ENCODE data around the gene NIFK. TPM values are rescaled to one million over a fixed set of nuclear protein-coding genes. Genes with fewer than 3 reads are reported as not detected.

Gene NIFK
- 10 to 100 TPM; 47.3 to 71.9 (median 56.3) TPM for polyA plus RNA-seq (ENCODE audit: insufficient read length in 10 of 10)
- long read RNA-seq, donor 1, transcript NIFK-201 (7 exons, 1,734 nt) = major isoform, 22 of 24 reads
- long read RNA-seq, donor 1, partial matches to known transcripts = 0 of 24 reads
- long read RNA-seq, donor 1, other reads (novel, unspliced or antisense) = 0 of 24 reads
- long read RNA-seq, donor 2, transcript NIFK-205 (4 exons, 1,096 nt) = minor isoform, 5 of 31 reads
- long read RNA-seq, donor 2, transcript NIFK-201 (7 exons, 1,734 nt) = major isoform, 19 of 31 reads
- long read RNA-seq, donor 2, partial matches to known transcripts = 6 of 31 reads
- long read RNA-seq, donor 2, other reads (novel, unspliced or antisense) = 0 of 31 reads
- long read RNA-seq, donor 3 = 0 reads
- long read RNA-seq, donor 4, transcript NIFK-201 (7 exons, 1,734 nt) = major isoform, 13 of 16 reads
- long read RNA-seq, donor 4, partial matches to known transcripts = 0 of 16 reads
- long read RNA-seq, donor 4, other reads (novel, unspliced or antisense) = 0 of 16 reads
- long read RNA-seq, donor 5, transcript NIFK-205 (4 exons, 1,096 nt) = minor isoform, 14 of 46 reads
- long read RNA-seq, donor 5, transcript NIFK-201 (7 exons, 1,734 nt) = major isoform, 28 of 46 reads
- long read RNA-seq, donor 5, partial matches to known transcripts = 0 of 46 reads
- long read RNA-seq, donor 5, other reads (novel, unspliced or antisense) = 0 of 46 reads
- long read RNA-seq, donor 6, transcript NIFK-205 (4 exons, 1,096 nt) = minor isoform, 13 of 32 reads
- long read RNA-seq, donor 6, transcript NIFK-201 (7 exons, 1,734 nt) = major isoform, 19 of 32 reads
- long read RNA-seq, donor 6, partial matches to known transcripts = 0 of 32 reads
- long read RNA-seq, donor 6, other reads (novel, unspliced or antisense) = 0 of 32 reads
- long read RNA-seq, donor 7, transcript NIFK-201 (7 exons, 1,734 nt) = major isoform, 13 of 20 reads
- long read RNA-seq, donor 7, transcript NIFK-205 (4 exons, 1,096 nt) = minor isoform, 7 of 20 reads
- long read RNA-seq, donor 7, partial matches to known transcripts = 0 of 20 reads
- long read RNA-seq, donor 7, other reads (novel, unspliced or antisense) = 0 of 20 reads
- long read RNA-seq, donor 8, transcript NIFK-205 (4 exons, 1,096 nt) = minor isoform, 6 of 26 reads
- long read RNA-seq, donor 8, transcript NIFK-201 (7 exons, 1,734 nt) = major isoform, 20 of 26 reads
- long read RNA-seq, donor 8, partial matches to known transcripts = 0 of 26 reads
- long read RNA-seq, donor 8, other reads (novel, unspliced or antisense) = 0 of 26 reads
- long read RNA-seq, donor 9, partial matches to known transcripts = 0 of 3 reads
- long read RNA-seq, donor 9, other reads (novel, unspliced or antisense) = 0 of 3 reads

- peak; percentile 97 to 98 (median 98) for DNase-seq
Observed at GRCh38 chr2:121736462-121737336, at the start of gene NIFK. NIFK (minus strand) TSS chr2:121736875; CDS start chr2:121736850, 25 bp downstream.

- DNase-seq = no peak
Observed at GRCh38 chr2:121783180-121783579, 46.5 kb upstream of the NIFK start.

GRCh38 chr2:121778741-121779487 lies 42.2 kb upstream of the NIFK start:
- DNase-seq = no peak

GRCh38 chr2:121777699-121778058 lies 41.0 kb upstream of the NIFK start:
- DNase-seq = no peak

- DNase-seq = no peak
Observed at GRCh38 chr2:121776885-121777698, 40.4 kb upstream of the NIFK start.

GRCh38 chr2:121776361-121776760 lies 39.7 kb upstream of the NIFK start:
- no peak for DNase-seq

- DNase-seq = no peak
Observed at GRCh38 chr2:121774235-121774634, 37.6 kb upstream of the NIFK start.

- DNase-seq = peak in 2 of 3 donors; percentile 19 to 51
Observed at GRCh38 chr2:121771976-121772742, 35.5 kb upstream of the NIFK start.

- DNase-seq = no peak
Observed at GRCh38 chr2:121768143-121768755, 31.6 kb upstream of the NIFK start.

- no peak for DNase-seq
Observed at GRCh38 chr2:121766624-121767023, 29.9 kb upstream of the NIFK start.

- DNase-seq = no peak
Observed at GRCh38 chr2:121764681-121765228, 28.1 kb upstream of the NIFK start.

- peak; percentile 97 to 100 (median 100) for DNase-seq
Observed at GRCh38 chr2:121755237-121756111, 18.8 kb upstream of the NIFK start, which contains the start of gene TSN. TSN (plus strand) TSS chr2:121755651; CDS start chr2:121755780, 129 bp downstream.

- no peak for DNase-seq
Observed at GRCh38 chr2:121754851-121755236, 18.2 kb upstream of the NIFK start.

GRCh38 chr2:121748202-121748601 lies 11.5 kb upstream of the NIFK start:
- DNase-seq = no peak

GRCh38 chr2:121746071-121746578 lies 9.4 kb upstream of the NIFK start:
- DNase-seq = no peak

GRCh38 chr2:121741450-121741849 lies 4.8 kb upstream of the NIFK start:
- DNase-seq = no peak

Data from muscle of back (tissue), 13 donors.